DOHH2 (cell line): Measurements from ENCODE around the gene PCDHB11.
A peak's percentile ranks its signal among the peaks of the same experiment; 100 is the strongest.

ENCODE experiments used
- EZH2phosphoT487 ChIP-seq: fragments of 200-600 bp; sonication (generic); IDR thresholded peaks from 2 replicates; pipeline ENCODE4 v1.6.1; 2017; ENCODE audit warnings: borderline replicate concordance, mild to moderate bottlenecking, antibody characterized with exemption, low read length, moderate library complexity, mixed read lengths
- TF ChIP-seq, protein P1 (sequence below): fragments of 200-600 bp; sonication (generic); IDR thresholded peaks from one replicate; pipeline ENCODE4 v1.5.1; 2014; ENCODE audit warnings: antibody characterized with exemption, mild to moderate bottlenecking, low read depth, low read length; ENCODE audit not compliant: poor library complexity, severe bottlenecking

DNA sequence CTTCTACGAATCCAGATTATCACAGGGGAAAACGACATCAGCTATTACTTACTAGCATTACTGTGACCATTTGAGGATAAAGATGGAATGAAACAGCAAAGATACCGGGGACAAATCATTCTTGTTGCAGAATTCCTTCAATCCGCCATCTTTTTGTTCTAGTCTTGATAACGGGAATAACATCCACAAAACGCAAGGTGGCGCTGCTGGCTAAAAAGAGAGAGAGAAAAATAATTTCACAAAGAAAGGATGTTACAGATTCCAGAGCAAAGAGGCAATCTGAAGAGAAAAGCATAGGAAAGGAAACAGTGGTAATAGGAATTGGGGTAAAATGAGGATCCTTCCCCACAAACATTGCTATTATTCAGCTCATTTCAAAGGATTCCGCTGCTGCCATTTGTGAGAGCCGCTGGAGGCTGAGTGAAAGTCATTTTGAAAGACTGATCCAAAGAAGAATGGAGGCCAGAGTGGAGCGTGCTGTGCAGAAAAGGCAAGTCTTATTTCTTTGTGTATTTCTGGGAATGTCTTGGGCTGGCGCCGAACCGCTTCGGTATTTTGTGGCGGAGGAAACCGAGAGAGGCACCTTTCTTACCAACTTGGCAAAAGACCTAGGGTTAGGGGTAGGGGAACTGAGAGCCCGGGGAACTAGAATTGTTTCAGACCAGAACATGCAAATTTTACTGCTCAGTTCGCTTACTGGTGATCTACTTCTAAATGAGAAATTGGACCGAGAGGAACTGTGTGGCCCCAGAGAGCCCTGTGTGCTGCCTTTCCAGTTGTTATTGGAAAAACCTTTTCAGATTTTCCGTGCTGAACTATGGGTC, 26.8 kb upstream of the PCDHB11 start, which contains the start of gene PCDHB7:
- TF ChIP-seq, protein P1, sequence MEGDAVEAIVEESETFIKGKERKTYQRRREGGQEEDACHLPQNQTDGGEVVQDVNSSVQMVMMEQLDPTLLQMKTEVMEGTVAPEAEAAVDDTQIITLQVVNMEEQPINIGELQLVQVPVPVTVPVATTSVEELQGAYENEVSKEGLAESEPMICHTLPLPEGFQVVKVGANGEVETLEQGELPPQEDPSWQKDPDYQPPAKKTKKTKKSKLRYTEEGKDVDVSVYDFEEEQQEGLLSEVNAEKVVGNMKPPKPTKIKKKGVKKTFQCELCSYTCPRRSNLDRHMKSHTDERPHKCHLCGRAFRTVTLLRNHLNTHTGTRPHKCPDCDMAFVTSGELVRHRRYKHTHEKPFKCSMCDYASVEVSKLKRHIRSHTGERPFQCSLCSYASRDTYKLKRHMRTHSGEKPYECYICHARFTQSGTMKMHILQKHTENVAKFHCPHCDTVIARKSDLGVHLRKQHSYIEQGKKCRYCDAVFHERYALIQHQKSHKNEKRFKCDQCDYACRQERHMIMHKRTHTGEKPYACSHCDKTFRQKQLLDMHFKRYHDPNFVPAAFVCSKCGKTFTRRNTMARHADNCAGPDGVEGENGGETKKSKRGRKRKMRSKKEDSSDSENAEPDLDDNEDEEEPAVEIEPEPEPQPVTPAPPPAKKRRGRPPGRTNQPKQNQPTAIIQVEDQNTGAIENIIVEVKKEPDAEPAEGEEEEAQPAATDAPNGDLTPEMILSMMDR, result peak; percentile 89
- TF ChIP-seq EZH2phosphoT487, result no peak
